H1 (cell line): ENCODE results near the gene TMEM245. TPM values are rescaled to one million over a fixed set of nuclear protein-coding genes. Genes with fewer than 3 reads are reported as not detected.
A peak's percentile ranks its signal among the peaks of the same experiment; 100 is the strongest.

Source experiments
- CTCF ChIA-PET: fragments of 300-600 bp; sonication (Branson Sonifier 250); formaldehyde crosslinking; loops from one replicate; lab custom pipeline; 2021; ENCODE audit not compliant: partially characterized antibody; lab: Charles Lee
- POLR2A ChIA-PET: fragments of 300-600 bp; sonication (Branson Sonifier 250); formaldehyde crosslinking; loops from one replicate; lab custom pipeline; 2021; ENCODE audit warnings: inconsistent platforms; ENCODE audit not compliant: partially characterized antibody; lab: Charles Lee
- DNase-seq, 2 experiments: peaks; one replicate each; pipeline versions ENCODE4 v3.0.0 to v3.0.0-alpha.2; 2010 to 2022; ENCODE audit warnings: low spot score in 2 of 2, low read depth in 1 of 2, mixed read lengths in 1 of 2
- FAIRE-seq: peaks from 2 replicates; lab custom pipeline; 2011; peaks lifted over from hg19 to GRCh38; lab: Jason Lieb, UNC
- H2AFZ ChIP-seq: 2 replicates; pipeline ENCODE4 v1.8.1; 2012; ENCODE audit warnings: low read length, inconsistent platforms
- H2AK5ac ChIP-seq: 2 replicates; pipeline ENCODE4 v1.6.1; 2013; ENCODE audit warnings: low read depth, low read length
- H2BK120ac ChIP-seq: replicated peaks from 2 replicates; pipeline ENCODE3; 2013; ENCODE audit warnings: low read depth, low read length, inconsistent platforms
- H2BK12ac ChIP-seq: 2 replicates; pipeline ENCODE4 v1.6.1; 2013; ENCODE audit warnings: low read depth, low read length
- H2BK15ac ChIP-seq: 2 replicates; pipeline ENCODE4 v1.6.1; 2013; ENCODE audit warnings: low read length
- H2BK20ac ChIP-seq: 2 replicates; pipeline ENCODE4 v1.6.1; 2013; ENCODE audit warnings: low read length
- H2BK5ac ChIP-seq: 2 replicates; pipeline ENCODE4 v1.6.1; 2013; ENCODE audit warnings: low read depth, low read length
- H3K14ac ChIP-seq: 2 replicates; pipeline ENCODE4 v1.6.1; 2013; ENCODE audit warnings: inconsistent platforms; ENCODE audit not compliant: insufficient read length
- H3K18ac ChIP-seq: 2 replicates; pipeline ENCODE4 v1.6.1; 2013; ENCODE audit warnings: low read length; ENCODE audit errors: extremely low read depth
- H3K23ac ChIP-seq: 2 replicates; pipeline ENCODE4 v1.6.1; 2013; ENCODE audit warnings: inconsistent platforms; ENCODE audit not compliant: insufficient read length
- H3K23me2 ChIP-seq: 2 replicates; pipeline ENCODE4 v1.6.1; 2013; ENCODE audit warnings: low read depth, low read length
- H3K27ac ChIP-seq: 2 replicates; pipeline ENCODE4 v1.6.1; 2011; ENCODE audit warnings: low read depth, low read length, inconsistent platforms
- H3K27me3 ChIP-seq, 4 experiments: replicated peaks in 1 of 4; 1 replicate in 1 of 4; 2 replicates in 3 of 4; pipeline versions ENCODE4 v1.6.1 to v1.8.1; 2011 to 2013; ENCODE audit warnings: low read length in 3 of 4, mild to moderate bottlenecking in 3 of 4, inconsistent platforms in 2 of 4, mixed read lengths in 2 of 4, moderate library complexity in 1 of 4; ENCODE audit not compliant: control insufficient read depth in 3 of 4, insufficient read depth in 3 of 4; ENCODE audit errors: extremely low read depth in 1 of 4
- H3K36me3 ChIP-seq, 4 experiments: 2 replicates each; pipeline versions ENCODE4 v1.6.1 to v1.8.1; 2011 to 2013; ENCODE audit warnings: mild to moderate bottlenecking in 4 of 4, low read length in 3 of 4, moderate library complexity in 2 of 4, control low read depth in 1 of 4, inconsistent platforms in 1 of 4; ENCODE audit not compliant: insufficient read depth in 4 of 4, control insufficient read depth in 2 of 4
- H3K4ac ChIP-seq: replicated peaks from 2 replicates; pipeline ENCODE3; 2013; ENCODE audit warnings: low read length, low read depth, mixed read lengths, inconsistent platforms; ENCODE audit not compliant: insufficient read length
- H3K4me1 ChIP-seq, 4 experiments: replicated peaks in 1 of 4; 1 replicate in 1 of 4; 2 replicates in 3 of 4; pipeline versions ENCODE4 v1.6.1 to v1.8.1; 2011 to 2013; ENCODE audit warnings: low read length in 3 of 4, inconsistent platforms in 2 of 4, mixed read lengths in 1 of 4; ENCODE audit not compliant: insufficient read depth in 4 of 4, control insufficient read depth in 3 of 4
- H3K4me2 ChIP-seq, 2 experiments: 2 replicates each; pipeline versions ENCODE4 v1.6.1 to v1.8.1; 2011 to 2013; ENCODE audit warnings: low read depth in 2 of 2, low read length in 2 of 2, control low read depth in 1 of 2, inconsistent platforms in 1 of 2, mild to moderate bottlenecking in 1 of 2; ENCODE audit not compliant: insufficient read depth in 1 of 2
- H3K4me3 ChIP-seq, 4 experiments: fragments of 200-600, 300-600 bp in 1 of 4; sonication (generic), shearing (Covaris generic), sonication (Bioruptor Twin) in 1 of 4; 2 replicates each; pipeline versions ENCODE4 v1.5.1 to v1.8.1; 2011 to 2016; ENCODE audit warnings: low read length in 4 of 4, low read depth in 3 of 4, control low read depth in 2 of 4, inconsistent platforms in 2 of 4, mild to moderate bottlenecking in 2 of 4, mixed read lengths in 1 of 4, moderate library complexity in 1 of 4; ENCODE audit not compliant: insufficient read depth in 2 of 4; ENCODE audit errors: extremely low read depth in 1 of 4
- H3K56ac ChIP-seq: replicated peaks from 2 replicates; pipeline ENCODE3; 2013; ENCODE audit warnings: low read depth, mild to moderate bottlenecking, mixed read lengths, low read length, inconsistent platforms; ENCODE audit not compliant: insufficient read length
- H3K79me1 ChIP-seq: 2 replicates; pipeline ENCODE4 v1.6.1; 2013; ENCODE audit warnings: low read depth, low read length, control low read depth
- H3K79me2 ChIP-seq, 2 experiments: 2 replicates each; pipeline versions ENCODE4 v1.6.1 to v1.8.1; 2012 to 2013; ENCODE audit warnings: low read length in 2 of 2, mild to moderate bottlenecking in 2 of 2, inconsistent platforms in 1 of 2; ENCODE audit not compliant: insufficient read depth in 2 of 2, control insufficient read depth in 1 of 2
- H3K9ac ChIP-seq, 4 experiments: replicated peaks in 1 of 4; 1 replicate in 1 of 4; 2 replicates in 3 of 4; pipeline versions ENCODE4 v1.6.1 to v1.8.1; 2011 to 2013; ENCODE audit warnings: low read depth in 3 of 4, low read length in 3 of 4, control low read depth in 2 of 4, mild to moderate bottlenecking in 2 of 4, moderate library complexity in 2 of 4, inconsistent platforms in 1 of 4; ENCODE audit errors: extremely low read depth in 1 of 4
- H3K9me3 ChIP-seq, 2 experiments: 2 replicates each; pipeline versions ENCODE4 v1.6.1 to v1.8.1; 2012 to 2013; ENCODE audit warnings: mild to moderate bottlenecking in 2 of 2, moderate library complexity in 2 of 2, control low read depth in 1 of 2, inconsistent platforms in 1 of 2, low read depth in 1 of 2, low read length in 1 of 2, mixed read lengths in 1 of 2; ENCODE audit not compliant: insufficient read depth in 2 of 2
- H4K20me1 ChIP-seq, 2 experiments: replicated peaks in 1 of 2; 2 replicates each; pipeline versions ENCODE3 to v1.8.1; 2011 to 2013; ENCODE audit warnings: inconsistent platforms in 2 of 2, low read length in 2 of 2, mild to moderate bottlenecking in 1 of 2; ENCODE audit not compliant: insufficient read depth in 2 of 2, control insufficient read depth in 1 of 2
- H4K5ac ChIP-seq: 2 replicates; pipeline ENCODE4 v1.6.1; 2013; ENCODE audit warnings: low read length, low read depth, mixed read lengths, inconsistent platforms; ENCODE audit not compliant: insufficient read length
- H4K8ac ChIP-seq: 2 replicates; pipeline ENCODE4 v1.8.0; 2013; ENCODE audit warnings: mild to moderate bottlenecking, moderate library complexity, low read length, inconsistent platforms; ENCODE audit not compliant: insufficient read depth; ENCODE audit errors: extremely low read depth
- H4K91ac ChIP-seq: replicated peaks from 2 replicates; pipeline ENCODE3; 2013; ENCODE audit warnings: low read length, mixed read lengths, inconsistent platforms; ENCODE audit not compliant: insufficient read length
- ATF3 ChIP-seq: IDR thresholded peaks from 2 replicates; pipeline ENCODE4 v1.6.1; 2011; ENCODE audit warnings: low read depth, mild to moderate bottlenecking, low read length; ENCODE audit not compliant: insufficient read depth
- BCL11A ChIP-seq, 2 experiments: IDR thresholded peaks; one replicate each; pipeline ENCODE4 v1.6.1; 2011; ENCODE audit warnings: low read depth in 2 of 2, low read length in 2 of 2, mild to moderate bottlenecking in 2 of 2
- CREB1 ChIP-seq: IDR thresholded peaks from 2 replicates; pipeline ENCODE4 v1.6.1; 2012; ENCODE audit warnings: inconsistent platforms
- CTBP2 ChIP-seq: IDR thresholded peaks from 2 replicates; pipeline ENCODE4 v1.7.0; 2011; ENCODE audit warnings: borderline replicate concordance, mild to moderate bottlenecking, moderate library complexity, mixed read lengths, low read length; ENCODE audit not compliant: insufficient read depth, insufficient read length
- HDAC2 ChIP-seq, 2 experiments: fragments of 300-600 bp in 1 of 2; sonication (generic) in 1 of 2; IDR thresholded peaks; 2 replicates each; pipeline ENCODE4 v1.6.1; 2011 to 2012; ENCODE audit warnings: low read depth in 2 of 2, low read length in 2 of 2, mild to moderate bottlenecking in 2 of 2, moderate library complexity in 2 of 2, borderline replicate concordance in 1 of 2, inconsistent platforms in 1 of 2
- KDM4A ChIP-seq: IDR thresholded peaks from one replicate; pipeline ENCODE4 v1.7.1; 2012; ENCODE audit warnings: low read depth, mild to moderate bottlenecking, moderate library complexity, low read length, inconsistent platforms; ENCODE audit not compliant: severe bottlenecking
- POLR2AphosphoS5 ChIP-seq: IDR thresholded peaks from 2 replicates; pipeline ENCODE4 v1.6.1; 2011; ENCODE audit warnings: low read depth, low read length
- WGBS, 2 experiments: shearing (Covaris generic) in 1 of 2; methylation state at CpG; one replicate each; pipeline versions ENCODE4 v1.1.6 to v1.1.7; 2013 to 2015; ENCODE audit warnings: low lambda C conversion rate in 2 of 2, mixed read lengths in 2 of 2, inconsistent platforms in 1 of 2, low coverage in 1 of 2, missing lambda C conversion rate in 1 of 2; ENCODE audit not compliant: insufficient replicate concordance in 2 of 2, insufficient coverage in 1 of 2, insufficient read length in 1 of 2; ENCODE audit errors: extremely low coverage in 1 of 2, missing lambda C conversion rate in 1 of 2; 5-methylcytosine and 5-hydroxymethylcytosine counted together
- polyA plus RNA-seq, 7 experiments: library from polyadenylated mRNA; depleted of rRNA in 3 of 7; stranded (reverse) in 5 of 7; unstranded in 2 of 7; fragments of >200 nt in 5 of 7; fragments of 200-250 nt in 2 of 7; gene quantifications; 1 replicate in 5 of 7; 2 replicates in 1 of 7; 4 replicates in 1 of 7; pipeline versions ENCODE4 v1.2.1 to v1.2.3, GENCODE V29; 2011 to 2013; ENCODE audit warnings: missing spikeins in 2 of 7, mixed read lengths in 2 of 7
- total RNA-seq: library from RNA; stranded (reverse); fragmentation: NEBNext Ultra II Directional; extraction: Animal tissue kit (Norgen Biotek cat#: 25700); gene quantifications from 2 replicates; pipeline ENCODE4 v1.2.1, GENCODE V29; 2021
- TF ChIP-seq, protein P1 (sequence below): IDR thresholded peaks from 2 replicates; pipeline ENCODE4 v1.6.1; 2012; ENCODE audit warnings: inconsistent platforms

Gene TMEM245
- total and polyA plus RNA-seq, 2 of the 8 experiments (the other 6 are each of a cell fraction or from before 2014, with no cell fraction given) = 44.3 to 45.8 TPM

DNA sequence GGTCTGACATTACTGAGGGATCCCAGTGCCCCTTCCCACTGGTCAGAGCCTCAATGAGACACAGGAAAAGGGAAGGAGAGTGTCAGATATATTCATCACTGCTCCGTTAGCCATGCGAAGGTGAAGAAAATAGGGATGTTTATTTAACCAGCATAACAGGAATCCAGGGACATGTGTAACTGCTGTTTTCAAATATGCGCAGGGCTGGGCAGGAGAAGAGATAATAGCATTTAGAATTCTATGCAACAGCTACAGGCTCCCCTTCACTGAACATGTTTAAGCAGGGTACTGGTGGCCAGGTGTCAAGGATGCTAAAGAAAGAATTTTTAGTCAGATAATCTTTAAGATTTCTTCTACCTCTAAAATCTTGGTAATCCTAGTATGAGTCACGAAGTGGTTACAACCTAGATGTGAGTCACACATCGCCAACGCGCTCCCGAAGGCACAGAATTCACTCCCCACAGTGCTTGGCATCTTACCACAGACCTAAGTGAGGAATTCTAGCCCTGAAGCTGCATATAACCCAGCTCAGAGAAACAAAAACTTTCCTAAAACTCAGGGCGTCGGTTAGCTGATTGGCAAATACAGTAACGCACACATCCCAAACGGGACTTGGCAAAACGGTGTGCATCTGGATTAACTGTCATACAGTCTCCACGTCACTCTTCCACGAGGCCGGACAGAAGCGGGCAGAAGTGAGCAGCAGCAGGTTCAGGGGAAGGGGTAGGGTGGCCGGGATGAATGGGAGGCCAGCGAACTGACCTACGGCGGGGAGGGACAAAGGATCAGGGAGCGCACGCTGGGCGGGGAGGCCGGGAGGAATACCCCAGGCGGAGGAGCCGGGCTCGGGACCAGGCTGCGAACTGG lies 107.5 kb downstream of the TMEM245 start:
- H3K27ac ChIP-seq = no peak overlapping the region

More for the DNA sequence above, 107.5 kb downstream of the TMEM245 start:
- H3K23me2 ChIP-seq = peaks cover 4% of the 10 kb centered on the region
- no peak overlapping the region for H2BK5ac ChIP-seq
- TF ChIP-seq POLR2AphosphoS5 (peak; percentile 43; the same call in 1 of the 2 replicates), CTBP2 (no peak), ATF3 (no peak), BCL11A (IDR thresholded peaks at IDR 0.05; ENCODE audit: low read depth in 2 of 2, low read length in 2 of 2) (no peak), KDM4A (no peak), HDAC2 (IDR thresholded peaks at IDR 0.05; ENCODE audit: borderline replicate concordance in 1 of 2, low read depth in 2 of 2, low read length in 2 of 2) (0 out of 4 replicates have a peak, but pooled peaks of 1 of the 2 experiments have one; percentile 28), CREB1 (peak; percentile 67)
- TF ChIP-seq, protein P1, sequence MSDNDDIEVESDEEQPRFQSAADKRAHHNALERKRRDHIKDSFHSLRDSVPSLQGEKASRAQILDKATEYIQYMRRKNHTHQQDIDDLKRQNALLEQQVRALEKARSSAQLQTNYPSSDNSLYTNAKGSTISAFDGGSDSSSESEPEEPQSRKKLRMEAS = peak; percentile 32; the same call in 1 of the 2 replicates
- peaks cover 0 to 5% (median 2%) of the 10 kb centered on the region in 4 experiments; a peak in 1 of 7 replicates for H3K27me3 ChIP-seq
- H3K9ac ChIP-seq = peak overlapping the region; percentile 49 to 95 (median 76); a peak in 6 of 7 replicates
- no peak overlapping the region for H2BK12ac ChIP-seq
- H3K18ac ChIP-seq = no peak overlapping the region
- no peak overlapping the region for H3K4ac ChIP-seq
- no peak for DNase-seq
- peaks cover 6 to 9% of the 10 kb centered on the region in 2 experiments for H4K20me1 ChIP-seq
- peaks cover 0 to 6% (median 2%) of the 10 kb centered on the region in 4 experiments; a peak in 5 of 7 replicates for H3K4me1 ChIP-seq
- no peak overlapping the region for H3K14ac ChIP-seq
- 9% methylated on average over 23 of the region's 29 CpGs; no CpG with 5 or more reads in 1 of the 2 experiments for WGBS, 2 experiments
- H3K4me3 ChIP-seq = peak overlapping the region; percentile 80 to 93 (median 86)
- peak overlapping the region; percentile 38 for H3K56ac ChIP-seq
- peak overlapping the region; percentile 92; the same call in 1 of the 2 replicates for H4K8ac ChIP-seq
- H2BK20ac ChIP-seq = no peak overlapping the region
- CTCF ChIA-PET = no interaction called here
- peaks cover 0 to 39% of the 10 kb centered on the region in 2 experiments; a peak in 2 of 4 replicates for H3K79me2 ChIP-seq
- H3K23ac ChIP-seq = no peak overlapping the region
- POLR2A ChIA-PET = interaction anchor here (0.5 to 1.7 kb wide), 4 partner anchors 12 to 147 kb away, joined by 3 to 7 read pairs (median 6); no protein-coding TSS in a partner anchor
- no peaks in the 10 kb centered on the region for H3K36me3 ChIP-seq
- no peak overlapping the region for H2AK5ac ChIP-seq
- H3K79me1 ChIP-seq = no peaks in the 10 kb centered on the region
- no peak overlapping the region for H2BK120ac ChIP-seq
- no peak overlapping the region for H4K5ac ChIP-seq
- peak overlapping the region; percentile 78 to 93 for H3K4me2 ChIP-seq
- no peak overlapping the region for H2BK15ac ChIP-seq
- no peak for FAIRE-seq
- no peaks in the 10 kb centered on the region for H3K9me3 ChIP-seq
- no peak overlapping the region for H2AFZ ChIP-seq
- H4K91ac ChIP-seq = no peak overlapping the region
